22Rv1 (cell line): ENCODE data around the gene RNF167.
A peak's percentile ranks its signal among the peaks of the same experiment; 100 is the strongest.
"Not testable (repeated sequence)": the region's sequence is repeated elsewhere in the genome, so short reads cannot be mapped to it uniquely, and the experiment has no call there.

Experiments used
- H3K27ac ChIP-seq: fragments of 450-650 bp; 2 replicates; pipeline ENCODE4 v1.5.1; 2017
- ZFX ChIP-seq: fragments of 450-650 bp; IDR thresholded peaks from 2 replicates; pipeline ENCODE4 v1.6.1; 2017; ENCODE audit warnings: antibody characterized with exemption, borderline replicate concordance
- TF ChIP-seq, protein P1 (sequence below): fragments of 450-650 bp; IDR thresholded peaks from 2 replicates; pipeline ENCODE4 v1.5.1; 2017; ENCODE audit warnings: mild to moderate bottlenecking

The RNF167 gene

DNA sequence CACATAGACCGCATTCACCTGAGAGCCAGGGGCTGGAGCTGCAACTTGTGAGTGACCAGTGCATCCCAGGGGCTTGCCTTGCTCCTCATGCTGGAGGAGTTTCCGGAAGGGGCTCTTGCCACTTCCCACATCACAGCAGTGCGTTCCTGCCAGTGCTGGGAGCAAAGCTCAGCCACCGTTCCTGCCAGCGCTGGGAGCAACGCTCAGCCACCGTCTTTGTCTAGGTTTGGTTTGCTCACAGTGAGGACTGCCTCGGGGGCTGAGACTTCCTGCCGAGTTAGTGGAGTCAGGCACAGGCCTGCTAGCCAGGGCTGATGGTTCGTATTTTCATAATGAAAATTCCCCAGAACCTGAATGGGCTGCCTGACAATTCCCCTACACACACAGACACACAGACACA is 31.8 kb upstream of the RNF167 start:
- no peak for TF ChIP-seq ZFX
- TF ChIP-seq, protein P1, sequence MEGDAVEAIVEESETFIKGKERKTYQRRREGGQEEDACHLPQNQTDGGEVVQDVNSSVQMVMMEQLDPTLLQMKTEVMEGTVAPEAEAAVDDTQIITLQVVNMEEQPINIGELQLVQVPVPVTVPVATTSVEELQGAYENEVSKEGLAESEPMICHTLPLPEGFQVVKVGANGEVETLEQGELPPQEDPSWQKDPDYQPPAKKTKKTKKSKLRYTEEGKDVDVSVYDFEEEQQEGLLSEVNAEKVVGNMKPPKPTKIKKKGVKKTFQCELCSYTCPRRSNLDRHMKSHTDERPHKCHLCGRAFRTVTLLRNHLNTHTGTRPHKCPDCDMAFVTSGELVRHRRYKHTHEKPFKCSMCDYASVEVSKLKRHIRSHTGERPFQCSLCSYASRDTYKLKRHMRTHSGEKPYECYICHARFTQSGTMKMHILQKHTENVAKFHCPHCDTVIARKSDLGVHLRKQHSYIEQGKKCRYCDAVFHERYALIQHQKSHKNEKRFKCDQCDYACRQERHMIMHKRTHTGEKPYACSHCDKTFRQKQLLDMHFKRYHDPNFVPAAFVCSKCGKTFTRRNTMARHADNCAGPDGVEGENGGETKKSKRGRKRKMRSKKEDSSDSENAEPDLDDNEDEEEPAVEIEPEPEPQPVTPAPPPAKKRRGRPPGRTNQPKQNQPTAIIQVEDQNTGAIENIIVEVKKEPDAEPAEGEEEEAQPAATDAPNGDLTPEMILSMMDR = no peak
- peak overlapping the region; percentile 46 for H3K27ac ChIP-seq

DNA sequence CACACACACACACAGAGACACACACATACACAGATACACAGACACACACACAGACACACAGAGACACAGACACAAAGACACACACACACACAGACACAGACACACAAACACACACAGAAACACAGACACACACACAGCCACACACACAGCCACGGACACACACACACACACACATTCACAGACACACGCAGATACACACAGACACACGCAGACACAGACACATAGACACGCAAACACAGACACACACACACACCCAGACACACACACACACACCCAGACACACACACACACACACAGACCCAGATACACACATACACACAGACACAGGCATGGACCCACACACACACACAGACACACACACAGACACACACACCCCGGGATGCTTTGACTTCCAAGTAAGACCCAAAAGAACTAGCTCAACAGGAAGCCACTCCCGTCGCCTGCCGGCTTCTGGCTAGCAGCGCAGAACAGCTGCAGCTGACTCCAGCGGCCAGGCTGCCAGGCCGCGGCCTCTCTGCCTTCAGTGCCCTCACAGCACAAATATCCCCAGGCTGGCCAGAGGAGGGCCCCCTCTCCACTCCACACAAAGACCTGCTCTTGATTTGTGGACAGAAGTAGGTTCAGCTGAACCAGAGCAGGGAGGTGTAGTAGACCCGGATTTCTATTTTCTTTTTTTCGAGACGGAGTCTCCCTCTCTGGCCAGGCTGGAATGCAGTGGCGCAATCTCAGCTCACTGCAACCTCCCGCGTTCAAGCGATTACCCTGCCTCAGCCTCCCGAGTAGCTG is 31.2 kb upstream of the RNF167 start:
- H3K27ac ChIP-seq = peak overlapping the region; percentile 46
- no peak for TF ChIP-seq ZFX
- TF ChIP-seq, protein P1 = peak; percentile 85

DNA sequence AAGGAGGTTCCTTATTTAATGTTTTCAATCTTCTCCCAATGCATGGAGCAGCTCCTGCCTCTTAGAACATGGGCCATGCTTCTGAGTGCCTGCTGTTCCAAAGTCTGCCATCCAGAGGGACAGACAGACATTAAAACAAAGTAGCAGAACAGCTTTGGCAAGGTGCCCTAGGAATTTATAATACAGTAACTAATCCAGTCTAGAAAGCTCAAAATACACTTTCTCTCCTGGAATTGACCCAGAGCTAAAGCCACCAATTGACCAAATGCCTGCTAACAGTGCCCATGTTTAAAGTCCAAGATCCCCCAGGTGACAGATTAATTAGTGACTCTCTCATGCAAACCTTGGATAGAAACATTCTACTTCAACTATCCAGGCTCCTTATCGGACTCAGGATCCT is 26.1 kb upstream of the RNF167 start:
- TF ChIP-seq ZFX = no peak
- TF ChIP-seq, protein P1 = no peak
- no peak overlapping the region for H3K27ac ChIP-seq

DNA sequence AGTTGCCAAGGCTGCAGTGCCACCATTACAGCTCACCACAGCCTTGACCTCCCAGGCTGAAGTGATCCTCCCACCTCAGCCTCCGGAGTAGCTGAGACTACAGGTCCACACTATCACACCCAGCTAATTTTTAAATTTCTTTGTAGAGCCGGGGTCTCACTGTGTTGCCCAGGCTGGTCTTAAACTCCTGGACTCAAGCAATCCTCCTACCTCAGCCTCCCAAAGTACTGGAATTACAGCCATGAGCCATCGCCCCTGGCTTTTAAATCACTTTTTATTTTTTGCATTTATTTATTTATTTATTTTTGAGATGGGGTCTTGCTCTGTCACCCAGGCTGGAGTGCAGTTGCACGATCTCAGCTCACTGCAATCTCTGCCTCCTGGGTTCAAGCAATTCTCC is 25.5 kb upstream of the RNF167 start:
- H3K27ac ChIP-seq = not testable (repeated sequence)

DNA sequence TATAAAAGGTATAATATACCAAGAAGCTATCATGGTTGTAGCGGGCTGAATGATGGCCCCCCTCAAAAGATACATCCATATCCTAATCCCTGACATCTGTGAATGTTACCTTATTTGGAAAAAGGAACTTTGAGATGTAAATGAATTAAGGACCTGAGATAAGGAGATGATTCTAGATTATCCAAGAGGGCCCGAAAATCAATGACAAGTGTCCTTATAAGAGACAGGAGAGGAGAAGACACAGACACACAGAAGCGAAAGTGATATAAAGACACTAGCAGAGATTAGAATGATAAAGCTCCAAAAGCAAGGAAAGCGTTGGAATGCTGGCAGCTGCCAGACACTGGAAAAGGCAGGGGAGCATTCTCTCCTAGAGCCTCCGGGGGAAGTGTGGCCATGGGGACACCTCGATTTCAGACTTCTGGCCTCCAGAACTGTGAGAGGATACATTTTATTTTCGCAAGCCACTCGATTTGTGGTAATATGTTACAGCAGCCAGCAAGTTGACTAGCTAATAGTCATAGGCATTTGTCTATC is 20.5 kb upstream of the RNF167 start:
- H3K27ac ChIP-seq = no peak overlapping the region
- TF ChIP-seq, protein P1 = no peak
- TF ChIP-seq ZFX = no peak

DNA sequence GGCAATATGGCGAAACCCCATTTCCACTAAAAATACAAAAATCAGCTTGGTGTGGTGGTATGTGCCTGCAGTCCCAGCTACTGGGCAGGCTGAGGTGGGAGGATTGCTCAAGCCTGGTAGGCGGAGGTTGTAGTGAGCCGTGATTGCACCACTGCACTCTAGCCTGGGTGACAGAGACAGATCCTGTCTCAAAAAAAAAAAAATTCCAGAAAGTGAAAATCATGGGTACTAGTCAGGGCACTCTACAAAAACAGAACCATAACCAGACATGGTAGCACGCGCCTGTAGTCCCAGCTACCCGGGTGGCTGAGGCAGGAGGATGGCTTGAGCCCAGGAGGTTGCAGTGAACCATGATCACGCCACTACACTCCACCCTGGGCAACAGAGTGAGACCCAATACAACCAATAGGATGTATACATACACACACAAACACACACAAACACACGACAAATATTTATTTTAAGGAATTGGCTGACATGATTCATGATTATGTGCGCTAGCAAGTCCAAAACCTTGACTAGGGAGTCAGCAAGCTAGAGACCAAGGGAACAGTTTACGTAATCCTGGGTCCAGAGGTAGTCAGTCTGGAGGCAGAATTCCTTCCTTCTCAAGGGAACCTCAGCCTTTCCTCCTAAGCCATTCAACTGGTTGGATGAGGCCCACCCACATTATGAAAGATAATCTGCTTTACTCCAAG is 19.6 kb upstream of the RNF167 start:
- H3K27ac ChIP-seq = no peak overlapping the region
- TF ChIP-seq, protein P1 = no peak
- TF ChIP-seq ZFX = no peak

DNA sequence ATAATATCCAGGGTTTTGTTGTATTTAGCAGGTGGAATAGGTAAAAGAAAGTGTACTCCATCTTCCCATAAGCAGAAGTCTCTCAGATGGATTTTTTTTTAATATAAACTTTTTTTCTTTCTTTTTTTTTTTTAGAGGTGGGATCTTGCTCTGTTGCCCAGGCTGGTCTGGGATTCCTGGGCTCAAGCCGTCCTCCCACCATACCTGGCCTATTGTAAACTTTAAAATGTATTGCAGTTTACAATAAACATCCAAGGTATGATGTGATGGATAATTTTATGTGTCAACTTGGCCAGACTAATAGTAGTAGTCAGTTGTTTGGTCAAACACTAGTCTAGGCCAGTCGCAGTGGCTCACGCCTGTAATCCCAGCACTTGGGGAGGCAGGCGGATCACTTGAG is 18.7 kb upstream of the RNF167 start:
- H3K27ac ChIP-seq = no peak overlapping the region
- TF ChIP-seq ZFX = no peak
- TF ChIP-seq, protein P1 = no peak

DNA sequence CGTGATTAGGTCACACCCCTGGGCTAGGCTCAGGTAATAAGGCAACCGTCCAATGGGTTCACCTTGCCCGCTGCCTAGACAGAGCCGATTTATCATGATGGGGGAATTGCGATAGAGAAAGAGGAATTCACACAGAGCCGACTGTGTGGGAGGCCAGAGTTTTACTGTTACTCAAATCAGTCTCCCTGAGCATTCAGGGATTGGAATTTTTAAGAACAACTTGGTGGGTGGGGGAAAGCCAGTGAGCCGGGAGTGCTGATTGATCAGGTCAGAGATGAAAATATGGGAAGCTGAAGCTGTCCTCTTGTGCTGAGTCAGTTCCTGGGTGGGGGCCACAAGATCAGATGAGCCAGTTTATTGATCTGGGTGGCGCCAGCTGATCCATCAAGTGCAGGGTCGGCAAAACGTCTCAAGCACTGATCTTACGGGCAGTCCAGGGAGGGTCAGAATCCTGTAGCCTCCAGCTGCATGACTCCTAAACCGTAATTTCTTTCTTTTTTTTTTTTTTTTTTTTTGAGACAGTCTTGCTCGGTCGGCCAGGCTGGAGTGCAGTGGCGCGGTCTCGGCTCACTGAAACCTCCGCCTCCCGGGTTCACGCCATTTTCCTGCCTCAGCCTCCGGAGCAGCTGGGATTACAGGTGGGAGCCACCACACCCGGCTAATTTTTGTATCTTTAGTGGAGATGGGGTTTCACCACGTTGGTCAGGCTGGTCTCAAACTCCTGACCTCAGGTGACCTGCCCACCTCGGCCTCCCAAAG is 13.3 kb upstream of the RNF167 start:
- not testable (repeated sequence) for H3K27ac ChIP-seq
